Measurements from ENCODE around the gene EEF1A2.

Gene EEF1A2

DNA sequence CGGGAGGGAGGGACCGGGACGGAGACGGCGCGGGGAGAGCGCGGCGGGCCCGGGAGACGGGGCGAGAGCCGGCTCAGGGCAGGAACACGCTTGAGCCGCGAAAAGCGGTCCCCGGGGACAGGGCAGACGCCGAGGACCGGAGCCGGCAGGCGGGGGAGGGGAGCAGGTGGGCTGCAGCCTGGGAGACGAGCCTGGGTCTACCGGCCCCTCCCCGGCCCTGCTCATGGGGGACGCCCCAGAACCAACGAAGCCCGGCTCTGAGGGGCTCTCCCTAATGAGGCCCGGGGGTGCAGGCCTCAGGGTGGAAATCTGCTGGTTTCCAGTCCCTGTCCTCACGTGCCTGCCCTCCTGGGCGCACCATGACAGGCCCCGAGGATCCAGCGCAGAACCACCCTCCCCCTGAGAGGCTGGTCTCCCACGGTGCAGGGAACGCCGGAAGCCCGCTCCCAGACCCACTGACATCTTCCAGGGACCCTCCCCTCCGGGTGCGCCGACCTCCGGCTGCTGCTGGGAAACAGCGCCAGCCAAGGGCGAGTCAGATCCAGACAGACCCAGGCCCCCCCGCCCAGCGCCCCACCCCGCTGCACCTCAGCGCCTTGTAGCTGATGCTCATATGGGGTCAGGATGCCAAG is 571 bp upstream of the EEF1A2 start:
- no peak for DNase-seq (ENCODE audit: low spot score)

DNA sequence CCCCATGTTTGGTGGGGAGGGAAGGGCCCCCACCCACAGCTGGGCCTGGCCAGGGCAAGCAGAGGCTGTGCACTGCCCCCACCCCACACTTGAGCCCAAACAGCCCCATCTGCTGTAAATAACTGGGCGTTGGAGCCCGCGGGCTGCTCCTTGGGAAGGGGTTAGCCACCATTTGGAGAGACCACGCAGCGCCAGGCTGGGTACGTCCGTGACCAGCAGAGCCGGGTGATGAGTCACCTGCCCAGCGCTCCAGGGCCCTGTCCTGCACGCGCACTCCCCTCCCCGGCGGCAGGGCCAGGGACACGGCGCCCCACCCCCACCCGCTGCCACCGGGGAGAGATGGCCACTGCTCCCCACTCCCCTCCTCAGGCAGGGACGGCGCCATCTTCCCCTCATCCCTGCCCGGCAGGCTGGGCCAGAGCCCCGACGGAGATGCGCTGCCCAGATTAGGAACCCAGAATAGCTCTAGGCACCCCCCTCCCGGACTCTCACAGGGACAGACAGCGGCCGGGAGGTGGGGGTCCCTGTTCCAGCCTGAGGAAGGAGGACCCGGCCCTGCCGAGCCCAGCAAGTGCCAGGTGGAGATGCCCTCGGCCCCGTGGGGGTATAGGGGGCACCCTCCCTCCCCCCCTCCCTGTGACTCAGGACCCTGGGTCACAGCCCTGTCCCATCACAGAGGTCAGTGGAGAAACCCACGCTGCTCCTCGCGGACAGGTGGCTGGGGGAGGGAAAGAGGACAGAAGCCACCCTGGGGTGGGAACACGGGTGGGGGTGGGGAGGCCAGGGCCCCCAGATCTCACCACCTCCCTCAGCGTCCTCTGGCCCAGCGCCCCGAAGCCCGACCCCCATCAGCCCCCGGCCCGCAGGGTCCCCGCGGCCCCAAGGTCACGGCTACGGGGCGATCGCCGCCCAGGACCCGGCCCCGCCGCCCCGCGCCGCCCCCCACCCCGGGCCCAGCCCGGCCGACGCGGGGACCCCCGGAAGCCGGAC is 642 bp downstream of the EEF1A2 start:
- DNase-seq (ENCODE audit: low spot score) = no peak

DNA sequence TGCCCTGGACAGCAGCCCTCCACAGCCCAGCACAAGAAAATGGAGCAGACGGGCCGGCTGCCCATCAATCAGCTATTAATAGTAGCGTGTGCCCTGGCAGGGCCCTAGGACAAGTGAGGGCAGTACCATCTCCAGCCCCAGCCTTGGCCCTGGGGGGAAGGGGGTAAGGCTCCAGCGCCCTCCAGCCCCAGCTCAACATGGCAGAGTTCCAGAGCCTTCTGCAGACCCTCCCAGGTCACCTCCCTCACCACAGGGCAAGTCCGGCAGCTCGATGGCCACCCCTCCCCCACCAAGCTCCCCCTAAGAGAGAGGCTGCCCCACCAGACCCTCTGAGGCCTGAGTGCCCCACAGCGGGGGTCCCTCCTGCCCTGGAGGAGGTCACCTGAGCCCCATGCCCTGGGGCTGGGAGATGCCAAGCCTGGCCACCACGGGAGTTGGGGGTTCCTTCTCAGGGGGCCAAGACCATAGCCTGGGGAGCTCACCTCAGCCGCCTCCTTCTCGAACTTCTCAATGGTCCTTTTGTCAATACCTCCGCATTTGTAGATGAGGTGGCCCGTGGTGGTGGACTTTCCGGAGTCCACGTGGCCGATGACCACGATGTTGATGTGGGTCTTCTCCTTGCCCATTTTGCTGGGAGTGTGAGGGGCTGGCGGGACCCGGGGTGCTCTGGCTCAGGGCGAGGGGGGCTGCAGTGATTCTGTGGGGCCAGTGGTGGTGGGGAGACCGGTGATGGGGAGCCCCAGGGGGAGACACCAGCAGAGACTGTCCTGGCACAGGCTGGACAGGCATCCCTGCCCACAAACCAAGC is 1.5 kb downstream of the EEF1A2 start:
- DNase-seq (ENCODE audit: low spot score) = no peak

DNA sequence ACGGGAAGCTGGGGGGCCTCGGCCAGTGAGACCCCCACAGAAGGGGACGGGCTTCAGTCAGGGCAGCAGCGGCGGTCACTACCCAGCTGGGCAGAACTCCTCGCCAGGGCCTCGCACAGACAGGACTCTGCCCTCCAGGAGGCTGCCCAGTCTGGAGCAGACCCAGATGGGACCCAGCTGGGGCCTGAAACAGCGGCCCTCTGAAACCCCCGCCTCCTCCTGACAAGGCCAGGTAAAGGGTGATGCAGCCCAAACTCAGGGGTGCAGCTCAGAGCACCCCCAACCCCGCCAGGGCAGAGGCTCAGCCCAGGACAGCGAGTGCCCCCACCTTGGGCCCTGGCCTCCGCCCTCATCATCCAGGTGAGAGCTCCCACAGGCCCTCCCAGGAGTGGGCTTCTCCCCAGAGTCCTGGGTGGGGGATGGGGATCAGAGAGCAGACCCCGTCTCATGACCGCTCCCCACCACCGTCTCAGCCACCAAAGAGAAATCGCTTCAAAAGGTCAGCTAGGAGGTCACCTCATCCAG is 2.2 kb downstream of the EEF1A2 start:
- DNase-seq (ENCODE audit: low spot score) = no peak

DNA sequence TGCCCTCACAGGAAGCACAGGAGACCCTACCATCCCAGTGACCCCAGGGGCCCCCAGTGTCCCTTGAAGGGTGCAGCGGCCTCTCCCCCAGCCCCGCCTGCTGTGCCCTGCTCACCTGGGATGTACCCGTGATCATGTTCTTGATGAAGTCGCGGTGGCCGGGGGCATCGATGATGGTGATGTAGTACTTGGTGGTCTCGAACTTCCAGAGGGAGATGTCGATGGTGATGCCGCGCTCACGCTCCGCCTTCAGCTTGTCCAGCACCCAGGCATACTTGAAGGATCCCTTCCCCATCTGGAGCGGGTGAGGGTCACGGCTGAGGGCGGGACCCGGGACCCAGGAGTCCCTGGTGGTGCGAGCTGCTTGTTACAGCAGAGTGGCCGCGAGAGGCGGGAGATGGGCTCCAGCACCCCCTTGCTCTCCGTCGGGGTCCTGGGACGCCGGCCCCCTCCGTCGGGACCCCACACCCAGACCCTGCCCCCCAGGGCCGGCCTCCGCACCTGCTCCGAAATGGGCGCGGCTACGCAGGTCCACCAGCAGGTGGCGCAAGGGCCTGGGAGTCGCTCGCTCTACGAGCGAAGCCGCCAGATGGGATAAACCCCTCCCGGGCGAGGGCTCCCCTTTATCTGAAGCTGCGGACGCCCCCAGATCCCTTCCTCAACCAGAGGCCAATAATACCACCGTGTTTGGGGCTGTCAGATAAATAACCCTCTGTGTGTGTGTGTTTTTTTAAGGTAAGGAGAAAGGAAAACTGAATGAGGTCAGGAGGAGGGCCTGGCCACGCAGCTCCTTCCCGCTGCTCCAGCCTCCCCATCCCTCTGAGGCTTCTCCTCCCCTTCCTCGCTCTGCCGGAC is 2.9 kb downstream of the EEF1A2 start:
- no peak for DNase-seq (ENCODE audit: low spot score)

DNA sequence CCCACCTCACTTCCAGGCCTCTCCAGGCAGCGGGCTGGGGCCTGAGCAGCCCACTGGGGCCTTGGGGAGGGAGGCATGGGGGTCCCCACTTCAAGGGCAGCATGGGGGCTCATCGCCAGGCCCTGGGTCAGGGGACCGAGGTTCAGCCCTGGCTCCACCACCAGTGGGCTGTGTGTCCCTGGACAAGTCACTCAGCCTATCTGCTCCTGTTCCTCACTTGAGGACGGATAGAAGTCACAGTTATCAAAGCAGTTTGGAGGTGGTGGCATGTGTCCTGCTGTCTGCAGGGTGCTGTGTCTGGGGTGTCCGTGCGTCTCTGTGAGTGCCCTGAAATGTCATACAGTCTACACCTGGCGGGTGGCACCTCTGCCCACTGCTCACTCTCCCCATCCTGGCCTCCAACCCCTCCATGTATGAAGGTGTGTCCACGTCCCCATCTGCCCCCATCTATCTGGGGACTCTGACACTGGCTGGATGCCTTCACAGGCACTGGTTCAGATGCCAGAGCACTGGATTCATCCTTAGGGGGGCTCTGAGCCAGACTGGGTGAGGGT is 3.6 kb downstream of the EEF1A2 start:
- DNase-seq (ENCODE audit: low spot score) = no peak

DNA sequence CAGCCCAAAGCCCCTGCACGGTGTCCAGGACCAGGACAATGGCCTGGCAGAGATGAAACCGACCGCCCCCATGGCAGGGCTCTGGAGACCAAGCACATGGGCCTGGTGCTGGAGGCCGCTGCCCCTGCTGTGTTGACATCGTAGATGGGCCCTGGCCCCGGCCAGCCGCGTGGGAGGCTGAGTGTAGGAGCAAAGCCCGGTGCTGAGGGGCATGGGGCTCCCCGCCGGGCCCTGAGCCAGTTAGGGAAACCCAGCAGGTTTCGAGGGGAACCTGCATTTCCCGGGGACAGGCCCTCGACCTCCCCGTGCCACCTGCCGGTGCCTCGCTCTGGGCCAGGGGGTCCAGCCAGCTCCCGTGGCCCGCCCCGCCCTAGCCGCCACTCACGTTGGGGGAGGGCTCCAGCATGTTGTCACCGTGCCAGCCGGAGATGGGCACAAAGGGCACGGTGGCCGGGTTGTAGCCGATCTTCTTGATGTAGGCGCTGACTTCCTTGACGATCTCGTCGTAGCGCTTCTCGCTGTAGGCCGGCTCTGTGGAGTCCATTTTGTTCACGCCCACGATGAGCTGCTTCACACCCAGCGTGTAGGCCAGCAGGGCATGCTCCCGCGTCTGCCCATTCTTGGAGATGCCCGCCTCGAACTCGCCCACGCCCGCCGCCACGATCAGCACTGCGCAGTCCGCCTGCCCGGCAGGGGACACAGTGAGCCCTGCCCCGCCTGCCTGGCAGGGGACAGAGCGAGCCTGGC is 4.3 kb downstream of the EEF1A2 start:
- DNase-seq (ENCODE audit: low spot score) = no peak

DNA sequence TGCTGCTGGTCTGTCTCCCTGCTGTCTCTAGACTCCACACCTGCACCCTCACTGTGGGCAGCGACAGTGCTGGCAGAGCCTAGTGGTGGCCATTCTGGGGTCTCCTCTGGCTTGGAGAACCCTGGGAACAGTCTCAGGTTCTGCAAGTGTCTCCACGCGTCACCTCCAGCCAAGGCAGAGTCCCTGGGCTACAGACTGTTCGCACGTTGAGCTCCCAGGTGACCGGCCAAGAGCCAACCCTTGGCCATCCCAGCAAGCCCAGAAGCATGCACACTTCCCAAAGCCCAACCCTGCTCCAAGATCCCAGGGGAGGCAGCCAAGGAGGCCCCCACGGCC is 4.8 kb downstream of the EEF1A2 start:
- DNase-seq (ENCODE audit: low spot score) = no peak

DNA sequence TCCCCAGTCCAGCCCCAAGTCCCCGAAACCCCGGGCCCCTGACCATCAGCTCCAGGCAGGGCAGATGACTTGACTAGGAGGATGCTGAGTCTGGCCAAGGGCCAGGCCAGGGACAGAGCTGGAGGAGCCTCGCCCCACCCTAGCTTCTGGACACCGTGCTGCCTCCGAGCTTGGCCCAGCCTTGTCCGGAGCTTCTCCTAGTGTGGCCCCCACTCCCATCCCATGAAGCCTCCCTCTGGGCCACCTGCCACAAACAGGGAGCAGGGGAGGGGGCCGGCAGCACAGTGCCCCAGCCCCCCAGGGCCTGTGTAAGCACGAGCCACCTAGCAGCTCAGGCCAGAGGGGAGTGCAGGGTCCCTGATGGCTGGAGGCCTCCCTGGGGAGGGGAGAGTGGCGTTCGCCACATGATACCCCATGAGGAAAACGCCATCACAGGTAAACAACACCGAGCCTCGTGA is 5.3 kb downstream of the EEF1A2 start:
- DNase-seq (ENCODE audit: low spot score) = no peak

DNA sequence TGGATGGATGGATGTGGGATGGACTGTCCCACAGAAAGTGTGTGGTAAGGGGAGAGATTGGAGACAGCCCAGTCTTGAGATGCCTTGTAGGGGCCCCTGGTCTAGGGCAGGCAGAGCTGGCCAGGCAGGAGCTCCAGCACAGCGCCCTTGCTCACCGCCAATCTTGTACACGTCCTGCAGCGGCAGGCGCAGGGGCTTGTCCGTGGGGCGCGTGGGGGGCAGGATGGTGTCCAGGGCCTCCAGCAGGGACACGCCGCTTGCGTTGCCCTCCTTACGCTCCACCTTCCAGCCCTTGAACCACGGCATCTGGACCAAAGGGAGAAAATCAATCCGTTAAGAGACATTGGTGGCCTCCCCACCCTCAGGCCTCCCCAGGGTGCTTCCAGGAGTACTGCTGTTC is 5.9 kb downstream of the EEF1A2 start:
- DNase-seq (ENCODE audit: low spot score) = no peak

DNA sequence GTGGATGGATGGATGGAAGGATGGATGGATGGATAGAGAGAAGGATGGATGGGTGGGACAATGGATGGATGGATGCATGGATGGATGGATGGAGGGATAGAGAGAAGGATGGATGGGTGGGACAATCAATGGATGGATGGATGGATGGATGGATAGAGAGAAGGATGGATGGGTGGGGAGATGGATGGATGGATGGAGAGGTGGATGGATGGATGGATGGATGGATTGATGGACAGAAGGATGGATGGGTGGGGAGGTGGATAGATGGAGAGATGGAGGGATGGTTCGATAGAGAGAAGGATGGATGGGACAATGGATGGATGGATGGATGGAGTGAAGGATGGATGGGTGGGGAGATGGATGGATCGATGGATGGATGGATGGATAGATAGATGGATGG is 6.4 kb downstream of the EEF1A2 start:
- no peak for DNase-seq (ENCODE audit: low spot score)

DNA sequence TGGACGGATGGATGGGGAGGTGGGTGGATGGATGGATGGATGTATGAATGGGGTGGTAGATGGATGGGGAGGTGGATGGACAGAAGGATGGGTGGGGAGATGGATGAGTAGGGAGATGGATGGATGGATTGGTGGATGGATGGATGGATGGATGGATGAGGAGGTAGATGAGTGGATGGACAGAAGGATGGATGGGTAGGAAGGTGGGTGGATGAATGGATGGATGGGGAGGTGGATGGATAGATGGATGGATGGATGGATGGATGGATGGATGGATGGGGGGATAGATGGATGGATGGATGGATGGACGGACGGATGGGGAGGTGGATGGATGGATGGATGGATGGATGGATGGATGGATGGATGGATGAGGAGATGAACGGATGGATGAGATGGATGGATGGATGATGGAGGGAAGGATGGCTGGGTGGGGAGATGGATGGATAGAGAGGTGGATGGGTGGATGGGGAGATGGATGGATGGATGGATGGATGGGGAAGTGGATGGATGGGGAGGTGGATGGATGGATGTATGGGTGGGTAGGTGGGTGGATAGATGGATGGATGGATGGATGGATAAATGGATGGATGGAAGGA is 7.2 kb downstream of the EEF1A2 start:
- DNase-seq (ENCODE audit: low spot score) = no peak

DNA sequence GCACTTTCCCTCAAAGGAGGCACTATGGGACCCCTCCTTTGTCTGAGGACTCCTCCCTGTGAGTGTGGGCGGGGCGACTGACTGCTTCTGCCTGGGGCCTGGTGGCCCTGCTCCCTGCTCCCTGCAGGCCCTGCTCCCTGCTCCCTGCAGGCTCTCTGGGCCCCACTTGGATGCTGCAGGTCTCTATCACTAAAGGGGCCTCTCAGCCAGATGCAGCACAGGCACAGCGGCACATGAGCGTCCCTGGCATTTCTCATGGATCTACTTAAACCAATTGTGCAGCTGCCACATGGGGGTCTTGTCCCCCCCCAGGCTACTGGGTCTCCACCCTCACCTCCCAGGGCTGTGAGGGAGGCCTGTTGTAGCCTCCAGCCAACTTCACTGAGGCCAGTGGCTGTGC is 7.8 kb downstream of the EEF1A2 start:
- DNase-seq (ENCODE audit: low spot score) = no peak

DNA sequence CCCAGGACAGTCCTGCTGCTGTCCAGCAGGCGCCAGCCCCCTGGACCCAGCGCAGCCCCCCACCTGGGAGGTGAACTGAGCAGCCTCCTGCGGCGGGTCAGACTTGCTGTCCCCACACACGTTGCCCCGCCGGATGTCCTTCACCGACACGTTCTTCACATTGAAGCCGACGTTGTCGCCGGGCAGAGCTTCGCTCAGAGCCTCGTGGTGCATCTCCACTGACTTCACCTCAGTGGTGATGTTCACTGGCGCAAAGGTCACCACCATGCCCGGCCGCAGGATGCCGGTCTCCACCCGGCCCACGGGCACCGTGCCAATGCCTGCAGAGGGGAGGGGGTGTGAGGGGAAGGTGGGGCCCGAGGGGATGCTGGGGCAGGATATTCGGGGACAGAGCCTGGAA is 8.5 kb downstream of the EEF1A2 start:
- DNase-seq (ENCODE audit: low spot score) = no peak

DNA sequence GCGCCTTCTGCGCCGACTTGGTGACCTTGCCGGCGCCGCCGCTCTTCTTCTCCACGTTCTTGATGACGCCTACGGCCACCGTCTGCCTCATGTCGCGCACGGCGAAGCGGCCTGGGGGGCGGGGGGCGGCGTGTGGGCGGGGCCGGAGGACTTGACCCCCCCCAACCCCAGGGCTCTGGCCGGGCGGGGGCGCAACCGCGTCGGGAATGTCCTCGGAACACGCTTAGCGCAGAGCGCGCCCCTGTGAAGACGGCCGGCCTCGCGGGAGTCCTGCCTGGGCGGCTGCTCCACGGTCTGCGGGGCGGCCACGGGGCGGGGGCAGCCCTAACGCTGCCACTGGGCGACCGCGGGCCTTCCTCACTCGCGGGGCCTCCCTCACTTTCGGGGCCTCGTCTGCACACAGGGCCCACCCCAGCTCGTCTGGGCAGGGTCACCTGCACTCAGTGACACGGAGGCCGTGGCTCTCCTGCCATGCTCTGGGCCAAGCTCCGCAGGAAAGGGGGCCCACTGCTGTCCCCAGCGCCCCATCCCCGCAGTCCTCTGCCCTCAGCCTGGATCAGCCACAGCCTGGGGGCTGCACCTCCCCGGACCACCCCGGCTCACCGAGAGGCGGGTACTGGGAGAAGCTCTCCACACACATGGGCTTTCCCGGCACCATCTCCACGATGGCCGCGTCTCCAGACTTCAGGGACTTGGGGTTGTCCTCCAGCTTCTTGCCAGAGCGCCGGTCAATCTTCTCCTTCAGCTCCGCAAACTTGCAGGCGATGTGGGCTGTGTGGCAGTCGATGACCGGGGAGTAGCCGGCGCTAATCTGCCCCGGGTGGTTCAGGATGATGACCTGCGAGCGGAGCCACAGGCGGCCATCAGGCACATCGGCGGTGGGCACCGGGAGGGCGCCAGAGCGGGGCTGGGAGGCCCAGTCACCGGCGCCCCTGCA is 10.3 kb downstream of the EEF1A2 start:
- no peak for DNase-seq (ENCODE audit: low spot score)

DNA sequence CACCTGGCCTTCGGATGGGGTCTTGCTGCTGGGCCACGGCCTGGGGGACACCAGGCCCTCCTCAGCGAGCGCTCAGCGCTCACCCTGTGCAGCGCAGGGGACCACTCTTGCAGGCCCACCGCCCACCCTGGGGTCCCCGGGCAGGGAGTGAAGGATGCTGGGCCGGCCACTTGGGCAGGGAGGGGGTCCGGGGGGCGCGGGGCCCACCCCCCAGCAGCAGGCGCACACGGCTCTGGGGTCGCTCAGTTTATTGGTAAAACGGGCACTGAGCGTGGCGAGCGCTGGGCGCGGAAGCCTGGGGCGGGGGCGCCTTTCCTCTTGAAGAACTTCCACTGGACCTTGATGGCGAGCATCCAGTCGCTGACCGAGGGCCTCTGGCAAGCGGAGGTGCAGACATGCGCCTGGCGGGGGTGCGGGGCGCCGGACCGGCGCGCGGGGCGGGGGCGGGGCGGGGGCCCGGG is 11.1 kb downstream of the EEF1A2 start:
- no peak for DNase-seq (ENCODE audit: low spot score)

DNA sequence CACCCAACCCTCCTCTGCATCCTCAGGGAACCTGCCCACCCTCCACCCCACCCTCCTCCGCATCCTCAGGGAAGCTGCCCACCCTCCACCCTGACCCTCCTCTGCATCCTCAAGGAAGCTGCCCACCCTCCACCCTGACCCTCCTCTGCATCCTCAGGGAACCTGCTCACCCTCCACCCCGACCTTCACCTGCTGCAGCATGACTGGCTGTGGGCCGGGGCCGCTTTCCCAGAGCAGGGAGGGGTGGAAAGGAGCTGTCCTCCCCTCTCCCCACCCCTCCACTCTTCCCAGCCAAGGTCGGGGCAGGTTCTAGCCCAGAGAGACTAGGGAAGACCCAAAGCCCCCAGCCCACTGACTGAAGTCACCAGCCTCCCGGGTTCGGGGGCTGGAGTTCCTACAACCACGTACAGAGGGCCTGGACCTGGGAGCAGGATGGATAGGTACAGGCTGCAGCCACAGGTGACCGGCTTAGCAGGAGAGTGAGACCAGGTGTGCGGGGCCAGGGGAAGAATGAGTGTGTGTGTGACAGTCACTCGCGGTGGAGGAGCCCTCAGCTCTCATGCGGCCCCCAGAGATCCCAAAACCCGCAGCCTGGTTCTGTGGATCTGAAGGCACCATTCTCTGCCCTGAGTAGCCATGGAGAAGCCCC is 11.6 kb downstream of the EEF1A2 start:
- DNase-seq (ENCODE audit: low spot score) = no peak

DNA sequence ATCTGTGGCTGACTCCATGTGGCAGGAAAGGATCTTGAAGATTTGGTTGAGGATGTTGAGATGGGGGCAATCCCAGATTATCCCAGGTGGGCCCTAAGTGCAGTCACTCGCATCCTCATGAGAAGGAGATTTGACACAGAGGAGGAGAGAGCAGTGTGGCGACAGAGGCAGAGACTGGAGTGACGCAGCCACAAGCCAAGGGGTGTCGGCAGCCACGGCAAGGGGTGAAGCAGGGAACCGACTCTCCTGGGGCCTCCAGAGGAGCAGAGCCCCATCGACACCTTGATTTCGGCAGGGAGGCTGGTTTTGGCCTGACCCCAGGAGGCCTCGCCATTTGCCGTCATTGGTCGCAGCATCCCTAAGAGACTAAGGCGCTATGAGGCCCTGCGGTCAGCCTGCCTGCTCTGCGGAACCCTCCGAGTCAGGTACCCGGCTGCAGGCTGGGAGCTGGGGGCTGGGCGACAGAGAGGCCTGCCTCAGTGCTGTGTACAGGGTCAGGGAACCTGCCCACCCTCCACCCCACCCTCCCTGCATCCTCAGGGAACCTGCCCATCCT is 12.5 kb downstream of the EEF1A2 start:
- no peak for DNase-seq (ENCODE audit: low spot score)
